HG02852 (cell line): ENCODE data around the gene PHRF1.

ENCODE experiments used
- ATAC-seq: cut with Tn5 transposase; IDR thresholded peaks from one replicate; pipeline ENCODE4 v1.9.1; 2021; ENCODE audit warnings: mild to moderate bottlenecking, moderate library complexity; ENCODE audit not compliant: unreplicated experiment

The PHRF1 gene

DNA sequence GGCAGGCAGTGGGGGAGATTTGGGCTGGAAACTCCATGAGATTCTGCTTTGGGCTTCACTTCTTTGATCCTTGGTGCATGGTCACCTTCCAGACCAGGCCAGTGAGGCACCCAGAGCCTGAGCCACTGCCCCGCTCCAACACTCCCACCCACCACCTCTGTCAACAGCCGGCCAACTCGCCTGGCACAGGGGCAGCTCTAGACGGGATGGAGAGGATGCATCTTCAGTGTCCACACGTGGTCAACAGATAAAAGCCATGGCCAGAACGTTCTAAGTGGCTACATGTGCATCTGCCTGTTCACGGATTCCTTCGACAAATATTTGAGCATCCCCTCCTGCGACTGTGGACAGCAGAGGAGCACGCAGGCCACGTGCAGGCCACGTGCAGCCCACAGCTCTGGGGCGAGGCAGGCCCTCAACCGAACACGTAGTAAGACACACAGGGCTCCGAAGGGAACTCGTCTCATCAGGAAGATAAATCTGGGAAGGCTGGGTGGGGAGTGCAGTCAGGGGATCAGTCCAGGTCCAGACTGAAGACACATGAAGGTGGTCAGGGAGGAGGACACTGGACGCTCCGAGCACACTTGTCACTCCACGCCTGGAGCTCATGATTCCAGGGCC, 37.7 kb upstream of the PHRF1 start:
- ATAC-seq = no peak

DNA sequence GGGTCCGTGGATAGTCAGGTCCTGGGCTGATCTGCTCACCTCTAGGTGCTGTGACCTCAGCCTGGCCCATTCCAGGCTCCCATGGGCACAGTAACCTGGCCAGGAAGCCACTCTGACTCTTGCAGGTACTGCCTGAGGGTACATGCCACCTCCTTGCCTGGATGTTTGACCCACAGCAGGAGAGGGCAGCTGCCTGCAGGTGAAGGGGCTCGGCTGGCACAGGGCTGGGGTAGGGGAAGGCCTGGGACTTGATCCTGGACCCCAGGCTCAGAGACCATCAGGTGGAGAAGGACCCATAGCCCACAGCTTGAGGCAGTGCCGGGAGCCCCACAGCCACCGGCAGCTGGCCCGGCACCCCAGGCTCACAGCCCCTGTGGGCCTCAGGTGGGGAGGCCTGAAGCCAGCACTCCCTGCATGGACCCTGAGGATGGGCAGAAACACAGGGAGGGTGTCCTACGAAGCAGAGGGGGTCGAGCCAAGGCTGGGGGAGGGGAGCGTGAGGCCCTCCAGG, 36.2 kb upstream of the PHRF1 start:
- ATAC-seq = no peak

DNA sequence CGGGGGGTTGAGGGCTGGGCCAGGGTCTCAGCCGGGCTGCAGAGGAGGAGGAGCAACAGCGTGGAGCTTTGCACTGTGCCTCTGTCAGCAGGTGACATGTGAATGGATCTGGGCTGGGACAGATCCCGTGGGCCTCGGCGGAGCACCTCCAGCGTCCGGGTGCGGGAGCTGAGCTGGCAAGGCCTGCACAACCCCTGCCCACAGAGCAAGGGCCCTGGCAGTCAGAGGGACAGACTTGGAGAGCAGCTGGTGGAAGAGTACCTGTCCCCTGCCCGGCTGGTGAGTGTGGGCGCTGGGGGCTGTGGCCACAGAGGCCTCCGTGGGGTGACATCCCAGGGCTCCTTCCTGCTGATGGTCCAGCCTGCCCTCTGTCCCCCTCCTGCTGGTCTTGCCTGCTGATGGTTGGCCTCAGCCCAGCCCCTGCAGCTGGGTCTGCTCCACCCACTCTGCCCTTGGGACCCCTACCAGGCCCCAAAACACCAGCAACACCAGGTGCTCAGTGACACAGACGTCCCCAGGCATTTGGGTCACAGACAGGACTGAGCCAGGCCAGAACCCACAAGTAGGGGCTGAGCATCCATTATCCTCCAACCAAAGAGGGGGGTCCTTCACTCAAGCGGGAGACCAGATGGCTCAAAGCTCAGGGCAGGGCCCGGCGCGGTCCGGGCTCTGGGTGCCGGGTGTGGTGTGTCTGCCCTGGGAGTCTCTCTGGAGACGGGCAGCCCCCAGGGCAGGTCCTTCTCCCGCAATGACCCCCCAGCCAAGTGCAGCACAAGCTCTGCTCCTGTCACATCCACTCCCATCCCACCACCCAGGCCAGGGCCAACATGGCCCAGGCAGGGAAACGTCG, 35.5 kb upstream of the PHRF1 start:
- no peak for ATAC-seq

DNA sequence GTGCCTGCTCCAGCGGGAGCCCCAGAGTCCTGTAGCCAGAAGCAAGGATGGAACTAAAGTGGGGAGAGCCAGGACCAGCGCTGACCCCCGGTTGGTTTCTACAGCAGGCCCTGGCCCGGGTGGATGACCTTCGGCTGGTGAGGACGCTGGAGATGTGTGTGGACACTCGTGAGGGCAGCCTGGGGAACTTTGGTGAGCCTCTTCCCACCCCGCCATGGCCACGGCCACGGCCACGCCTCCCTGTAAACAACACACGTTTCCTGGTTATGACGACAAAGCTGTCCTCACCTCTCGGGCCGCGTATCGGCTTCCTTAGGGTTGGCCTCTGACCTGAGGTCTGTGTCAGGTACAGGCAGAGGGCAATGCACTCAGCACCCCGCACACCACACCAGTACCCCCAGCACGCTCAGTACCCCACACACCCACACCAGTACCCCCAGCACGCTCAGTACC, 34.8 kb upstream of the PHRF1 start:
- ATAC-seq = no peak

DNA sequence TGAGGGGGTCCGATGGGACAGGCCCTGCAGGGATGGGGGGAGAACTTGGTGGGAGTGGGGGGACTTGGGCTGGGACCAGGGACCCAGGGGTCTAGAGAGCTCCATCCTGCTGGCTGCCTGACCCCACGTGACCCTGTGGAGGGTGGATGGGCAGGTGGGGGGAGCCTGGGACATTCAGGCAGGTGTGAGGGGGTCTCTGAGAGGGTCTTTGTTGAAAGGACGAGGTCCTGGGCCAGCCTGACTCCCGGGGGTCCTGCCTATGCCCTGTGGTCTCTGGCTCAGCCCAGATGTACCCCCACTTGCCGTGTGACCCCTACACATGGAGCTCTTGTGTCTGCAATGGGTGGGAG, 31.5 kb upstream of the PHRF1 start:
- ATAC-seq = no peak

DNA sequence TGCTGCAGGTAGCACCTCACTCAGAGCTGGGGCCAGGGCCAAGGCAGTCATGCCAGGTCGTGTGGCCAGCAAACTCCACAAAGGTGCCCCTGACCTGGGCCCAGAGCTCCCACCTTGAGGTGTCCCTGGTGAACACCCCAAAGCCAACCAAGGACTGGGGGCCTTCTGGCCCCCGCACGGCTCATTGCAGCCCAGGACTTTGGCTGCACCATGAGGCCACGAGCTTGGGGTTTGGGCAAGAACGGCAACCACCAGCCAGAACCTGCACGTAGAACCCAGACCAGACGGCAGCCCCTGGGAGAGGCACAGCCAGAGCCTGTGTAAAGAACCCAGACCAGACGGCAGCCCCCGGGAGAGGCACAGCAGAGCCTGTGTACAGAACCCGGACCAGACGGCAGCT, 31.1 kb upstream of the PHRF1 start:
- ATAC-seq = no peak

DNA sequence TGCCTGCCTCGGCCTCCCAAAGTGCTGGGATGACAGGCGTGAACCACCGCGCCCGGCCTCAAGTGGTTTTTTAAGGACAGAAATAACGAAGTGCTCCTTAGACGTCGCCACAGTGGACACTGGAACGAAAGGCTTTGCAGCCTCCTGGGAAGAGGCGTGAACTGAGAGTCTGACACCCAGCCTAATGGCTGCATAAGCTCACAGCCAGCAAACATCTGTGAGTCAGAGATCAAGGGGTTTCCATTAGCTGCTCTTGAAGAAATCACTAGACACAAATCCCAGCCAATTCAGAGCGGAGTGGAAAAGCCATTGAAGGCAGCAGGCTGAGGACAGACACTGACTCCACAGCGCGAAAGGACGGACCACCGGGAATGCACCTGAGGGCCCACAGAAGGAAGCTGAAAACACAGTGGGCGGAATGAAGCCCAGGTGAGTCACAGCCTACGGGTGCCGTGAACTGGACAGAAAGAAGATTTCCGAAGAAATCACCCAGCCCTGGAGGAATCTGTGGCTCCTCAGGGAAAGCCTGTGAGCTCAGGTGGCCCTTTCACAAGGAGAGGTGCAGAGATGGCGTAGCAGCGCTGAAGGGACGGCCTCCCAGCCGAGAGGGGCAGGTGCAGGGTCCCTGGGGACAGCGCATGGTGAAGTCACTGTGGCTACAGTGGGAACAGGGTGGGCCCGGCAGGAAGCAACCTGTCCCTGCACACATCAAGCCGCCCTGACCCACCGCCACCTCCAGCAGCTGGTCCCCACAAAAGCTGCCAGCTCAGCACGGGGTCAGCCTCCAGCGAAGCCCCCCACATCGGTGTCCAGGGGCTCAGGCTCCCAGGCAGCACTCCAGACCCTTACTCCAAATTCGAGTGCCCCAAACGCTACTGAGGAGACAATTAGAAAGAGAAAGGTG, 27.3 kb upstream of the PHRF1 start:
- no peak for ATAC-seq

DNA sequence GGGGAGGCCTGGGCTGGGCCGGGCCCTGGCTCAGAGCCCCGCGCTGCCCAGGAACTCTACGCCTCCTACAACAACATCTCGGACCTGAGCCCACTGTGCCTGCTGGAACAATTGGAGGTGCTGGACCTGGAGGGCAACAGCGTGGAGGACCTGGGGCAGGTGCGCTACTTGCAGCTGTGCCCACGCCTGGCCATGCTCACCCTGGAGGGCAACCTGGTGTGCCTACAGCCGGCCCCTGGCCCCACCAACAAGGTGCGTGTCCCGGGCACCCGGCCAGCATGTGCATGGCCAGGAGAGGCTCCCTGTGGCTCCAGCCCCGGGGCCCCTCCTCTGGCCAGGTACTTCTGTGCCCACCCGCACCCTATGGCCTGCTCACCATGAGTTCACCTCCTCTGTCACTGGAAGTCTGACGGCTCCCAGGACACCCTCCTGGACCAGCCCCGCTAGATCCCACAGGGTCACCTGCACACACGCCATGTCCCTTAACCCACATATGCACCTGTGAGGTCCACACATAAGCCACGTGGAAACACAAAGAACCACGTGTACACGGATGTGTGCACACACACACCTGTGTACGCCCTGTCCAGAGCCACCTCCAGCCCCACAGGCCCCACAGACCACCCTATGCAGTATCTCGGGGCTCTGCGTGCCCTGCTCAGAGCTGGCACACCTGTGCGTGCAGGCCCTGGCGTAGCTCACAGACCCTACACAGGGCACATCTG, 26.1 kb upstream of the PHRF1 start:
- no peak for ATAC-seq

DNA sequence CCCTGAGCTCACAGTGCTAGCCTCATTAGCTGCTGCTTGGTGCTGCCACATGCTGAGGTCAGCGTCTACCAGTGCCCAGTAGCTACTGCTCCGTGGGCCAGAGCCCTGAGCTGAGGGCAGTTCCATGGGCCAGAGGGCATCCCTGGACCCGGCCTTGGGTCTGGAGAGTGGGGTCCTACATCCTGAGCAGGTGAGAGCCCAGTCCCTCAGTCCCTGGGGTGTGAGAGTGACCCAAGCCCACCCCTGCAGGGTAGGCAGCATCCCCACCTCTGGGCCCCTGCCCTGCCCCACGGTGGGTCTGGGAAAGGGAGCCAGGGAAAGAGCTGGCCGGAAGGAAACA, 25.6 kb upstream of the PHRF1 start:
- ATAC-seq = no peak

DNA sequence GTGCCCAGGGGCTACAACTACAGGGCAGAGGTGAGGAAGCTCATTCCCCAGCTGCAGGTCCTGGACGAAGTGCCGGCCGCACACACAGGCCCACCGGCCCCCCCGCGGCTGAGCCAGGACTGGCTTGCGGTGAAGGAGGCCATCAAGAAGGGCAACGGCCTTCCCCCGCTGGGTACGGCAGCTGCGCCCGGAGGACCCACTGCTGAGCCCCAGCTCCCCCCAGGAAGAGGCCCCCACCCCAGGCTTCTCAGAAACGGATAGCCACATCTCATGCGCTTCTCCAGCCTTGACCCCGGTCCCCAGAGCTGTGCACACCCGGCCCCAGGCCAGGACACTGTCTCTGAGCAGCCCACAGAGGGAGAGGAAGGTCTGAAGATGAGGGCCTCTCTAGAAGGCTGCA, 25.1 kb upstream of the PHRF1 start:
- ATAC-seq = no peak

DNA sequence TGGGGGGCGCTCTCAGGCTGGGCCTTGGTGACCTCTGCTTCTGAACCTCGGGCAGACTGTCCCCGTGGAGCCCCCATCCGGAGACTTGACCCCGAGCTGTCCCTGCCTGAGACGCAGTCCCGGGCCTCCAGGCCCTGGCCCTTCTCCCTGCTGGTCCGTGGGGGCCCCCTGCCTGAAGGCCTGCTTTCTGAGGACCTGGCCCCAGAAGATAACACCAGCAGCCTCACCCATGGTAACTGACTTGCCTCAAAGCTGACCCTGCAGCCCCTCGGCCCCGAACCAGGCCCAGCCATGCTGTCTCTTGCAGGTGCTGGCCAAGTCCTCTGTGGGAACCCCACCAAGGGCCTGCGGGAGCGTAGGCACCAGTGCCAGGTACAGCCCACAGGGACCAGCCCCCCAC, 24.7 kb upstream of the PHRF1 start:
- ATAC-seq = no peak

DNA sequence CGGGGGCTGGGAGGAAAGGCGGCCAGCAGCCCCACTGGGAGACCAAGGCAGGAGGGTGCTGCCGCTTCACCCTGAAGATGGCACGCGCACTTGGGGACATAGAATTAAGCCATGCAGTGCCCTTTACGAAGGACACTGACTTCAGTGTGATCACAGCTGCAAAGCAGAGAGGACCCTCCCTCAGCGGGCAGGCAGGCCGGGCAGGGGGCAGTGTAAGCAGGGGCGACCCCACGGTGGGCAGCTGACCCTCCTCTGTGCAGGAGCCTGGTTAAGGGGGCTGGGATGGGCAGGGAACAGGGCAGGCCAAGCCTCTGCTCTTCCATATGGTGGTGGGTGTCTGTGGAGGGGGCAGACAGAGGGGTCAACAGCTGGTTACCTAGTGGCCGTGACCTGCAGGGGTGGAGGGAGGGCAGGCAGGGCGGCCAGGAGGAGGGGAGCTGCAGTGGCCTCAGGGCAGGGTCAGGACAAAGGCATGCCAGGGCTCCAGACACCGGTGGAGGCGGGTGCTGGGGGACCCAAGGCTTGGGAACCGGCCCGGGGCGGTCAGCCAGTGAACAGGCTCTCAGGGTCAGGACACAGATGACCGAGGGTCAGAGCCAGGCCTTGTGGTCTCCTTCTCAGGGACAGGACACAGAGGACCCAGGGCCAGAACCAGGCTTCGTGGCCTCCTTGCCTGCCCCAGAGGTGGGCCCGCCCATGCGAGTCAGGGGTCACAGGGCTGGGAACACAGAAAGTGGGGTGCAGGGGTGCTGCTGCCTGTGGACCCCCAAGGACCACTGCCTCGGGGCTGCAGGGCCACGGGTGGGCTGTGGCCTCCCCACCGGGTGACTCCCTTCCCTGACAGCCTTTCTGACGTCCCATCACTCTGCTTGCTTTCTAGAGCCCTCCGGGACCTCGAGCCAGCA, 22.9 kb upstream of the PHRF1 start:
- ATAC-seq = no peak

DNA sequence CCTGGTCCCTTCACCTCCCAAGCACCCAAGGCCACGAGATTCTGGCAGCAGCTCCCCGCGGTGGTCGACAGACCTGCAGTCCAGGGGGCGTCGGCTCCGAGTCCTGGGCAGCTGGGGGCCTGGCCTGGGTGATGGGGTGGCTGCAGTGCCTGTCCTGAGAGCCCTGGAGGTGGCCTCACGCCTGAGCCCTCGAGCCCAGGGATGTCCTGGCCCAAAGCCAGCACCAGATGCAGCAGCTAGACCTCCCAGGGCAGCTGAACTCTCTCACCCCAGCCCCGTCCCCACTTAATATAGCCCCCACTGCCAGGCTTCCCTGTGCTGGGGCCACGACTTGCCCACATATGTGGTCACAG, 22.3 kb upstream of the PHRF1 start:
- no peak for ATAC-seq

DNA sequence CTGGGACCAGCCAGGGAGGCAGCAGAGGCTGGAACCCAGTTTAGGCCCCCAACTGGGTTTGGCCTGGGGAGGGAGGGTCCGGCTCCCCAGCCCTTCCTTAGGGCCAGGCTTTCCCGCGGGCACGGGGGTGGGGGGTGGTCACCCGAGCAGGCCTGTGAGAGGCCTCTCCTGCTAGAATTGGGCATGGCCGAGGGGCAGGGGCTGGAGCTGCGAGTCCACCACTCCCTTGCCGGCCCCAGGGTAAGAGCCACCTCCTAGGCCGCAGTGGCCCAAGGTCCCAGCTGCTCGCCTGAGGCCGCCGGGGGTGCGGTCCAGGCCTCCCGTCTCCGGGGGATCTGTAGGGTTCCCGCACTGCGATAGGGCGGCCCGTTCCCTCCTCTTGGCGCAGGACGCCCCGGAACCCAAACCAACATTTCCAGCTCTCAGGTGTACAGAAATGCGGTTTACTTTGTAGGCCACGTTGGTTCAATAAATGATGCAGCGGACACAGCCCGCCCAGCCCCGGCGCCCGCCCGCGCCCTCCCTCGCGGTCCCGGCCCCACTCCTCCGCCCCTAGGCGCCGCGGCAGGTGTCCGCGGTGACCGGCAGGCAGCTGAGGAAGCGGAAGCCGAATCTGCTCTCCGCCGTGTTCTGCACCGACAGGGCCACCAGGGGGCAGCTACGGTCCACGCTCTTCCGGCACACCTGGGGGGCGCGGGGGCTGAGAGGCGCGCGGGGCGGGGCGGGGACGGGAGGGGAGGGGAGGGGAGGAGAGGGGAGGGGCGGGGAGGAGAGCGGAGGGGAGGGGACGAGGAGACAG, 21.6 kb upstream of the PHRF1 start:
- ATAC-seq = no peak

DNA sequence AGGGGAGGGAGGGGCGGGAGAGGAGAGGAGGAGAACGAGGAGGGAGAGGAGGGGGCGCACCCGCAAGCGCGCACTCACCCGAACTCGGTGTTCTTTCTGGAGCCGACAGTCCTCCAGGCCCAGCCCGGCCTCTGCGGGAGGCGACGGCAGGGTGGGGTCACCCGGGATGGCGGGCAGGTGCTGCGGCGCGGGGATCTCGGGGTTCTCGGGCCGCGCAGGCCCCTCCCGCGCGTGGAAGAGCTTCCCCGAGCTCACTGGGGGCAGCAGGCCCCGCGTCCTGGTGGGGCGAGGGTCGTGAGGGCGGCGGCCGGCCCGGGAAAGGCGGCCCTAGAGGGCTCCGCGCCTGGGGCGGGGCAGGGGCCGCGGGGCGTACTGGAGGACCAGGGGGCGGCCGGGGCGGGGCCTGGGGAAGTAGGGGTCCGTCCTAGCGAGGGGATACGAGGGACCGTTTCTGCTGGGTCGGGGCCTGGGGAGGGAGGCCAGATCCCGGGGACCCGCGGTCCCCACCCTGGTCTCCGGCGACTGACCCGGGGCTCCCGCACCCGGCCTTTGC, 21.0 kb upstream of the PHRF1 start:
- ATAC-seq = no peak

DNA sequence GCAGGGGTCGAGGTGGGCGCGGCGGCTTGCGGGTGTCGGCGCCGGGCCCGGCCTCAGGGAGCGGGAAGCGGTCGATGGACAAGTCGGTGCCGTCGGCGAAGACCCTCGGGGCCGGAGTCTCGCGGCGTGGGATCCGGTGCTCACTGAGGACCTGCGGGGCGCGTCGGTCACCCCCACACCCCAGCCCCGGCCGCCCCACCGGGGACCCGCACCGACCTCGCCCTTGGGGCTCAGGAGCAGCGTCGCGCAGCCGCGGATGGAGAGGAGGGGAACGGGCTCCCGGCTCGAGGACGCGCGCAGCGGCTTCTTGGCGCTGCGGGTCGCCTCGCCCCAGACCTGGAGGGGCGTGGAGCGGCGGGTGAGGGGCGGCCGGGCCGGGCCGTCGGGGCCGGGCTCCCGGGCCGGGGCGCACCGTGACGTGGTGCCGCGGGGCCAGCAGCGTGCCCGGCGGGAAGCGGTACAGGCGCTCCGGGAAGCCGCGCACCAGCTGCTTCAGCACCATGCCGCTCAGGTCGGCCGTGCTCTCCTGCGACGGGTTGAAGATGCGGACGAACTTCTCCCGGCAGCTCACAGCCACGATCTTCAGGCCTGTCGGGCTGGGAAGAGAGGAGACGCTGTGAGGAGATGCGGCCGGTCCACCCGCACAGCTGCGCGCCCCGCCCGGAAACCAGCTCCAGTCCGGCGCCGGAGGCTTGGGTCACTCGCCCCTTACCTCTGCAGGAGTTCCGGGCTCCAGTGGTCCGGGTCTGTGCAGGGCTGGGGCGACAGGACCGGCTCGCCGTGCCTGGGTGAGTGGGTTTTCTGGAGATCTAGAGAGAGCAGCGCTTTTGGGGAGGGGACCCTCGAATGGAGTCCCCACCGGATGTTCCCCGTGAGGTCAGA, 20.2 kb upstream of the PHRF1 start:
- ATAC-seq = no peak

DNA sequence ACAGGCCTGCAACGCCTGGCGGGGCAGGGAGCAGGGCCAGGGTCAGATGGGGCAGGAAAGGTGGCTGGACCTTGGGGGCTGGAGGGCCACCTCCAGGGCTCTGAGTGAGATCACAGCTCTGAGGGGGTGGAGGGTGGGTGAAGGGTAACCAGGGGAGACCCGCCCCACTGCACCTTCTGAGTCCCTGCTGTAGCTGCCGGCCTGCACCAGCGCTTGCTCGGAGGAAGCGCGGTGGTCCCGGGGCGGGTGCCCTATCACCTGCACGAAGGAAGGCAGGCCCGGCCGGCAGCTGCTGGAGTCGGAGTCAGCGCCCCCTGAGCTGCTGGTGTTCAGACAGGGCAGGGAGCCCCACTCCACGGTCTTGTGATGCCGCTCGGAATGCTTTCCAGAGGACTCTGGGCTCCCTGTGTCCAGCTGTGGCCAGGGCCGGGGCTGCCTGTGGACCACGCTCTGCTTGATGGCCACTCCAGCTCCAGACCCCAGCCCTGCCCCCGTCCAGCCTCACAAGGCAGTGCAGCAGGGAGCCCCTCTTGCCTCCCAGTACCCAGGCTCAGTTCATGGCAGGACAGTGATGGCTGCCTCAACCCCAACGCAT, 19.5 kb upstream of the PHRF1 start:
- ATAC-seq = no peak
